ENCODE results near the gene SKIDA1.

SKIDA1 gene

GRCh38 chr10:21529032-21529910 lies 3.8 kb upstream of the SKIDA1 start:
- DNase-seq (ENCODE audit: low read depth in 2 of 2) = no peak

- DNase-seq (ENCODE audit: low read depth in 2 of 2) = no peak
Measured at GRCh38 chr10:21528236-21529031, 3.0 kb upstream of the SKIDA1 start.

GRCh38 chr10:21527598-21528235 lies 2.2 kb upstream of the SKIDA1 start:
- no peak for DNase-seq (ENCODE audit: low read depth in 2 of 2)

GRCh38 chr10:21526860-21527597 lies 1.5 kb upstream of the SKIDA1 start:
- DNase-seq (ENCODE audit: low read depth in 2 of 2) = peak in 1 of 2 donors; percentile 39

GRCh38 chr10:21526188-21526859 lies 842 bp upstream of the SKIDA1 start:
- DNase-seq (ENCODE audit: low read depth in 2 of 2) = peak in 1 of 2 donors; percentile 58

- no peak for DNase-seq (ENCODE audit: low read depth in 2 of 2)
Measured at GRCh38 chr10:21524526-21525366, 736 bp downstream of the SKIDA1 start.

GRCh38 chr10:21524131-21524525 lies 1.4 kb downstream of the SKIDA1 start:
- DNase-seq (ENCODE audit: low read depth in 2 of 2) = no peak

GRCh38 chr10:21523557-21524008 lies 1.9 kb downstream of the SKIDA1 start:
- no peak for DNase-seq (ENCODE audit: low read depth in 2 of 2)

GRCh38 chr10:21522631-21523406 lies 2.7 kb downstream of the SKIDA1 start:
- DNase-seq (ENCODE audit: low read depth in 2 of 2) = no peak

- DNase-seq (ENCODE audit: low read depth in 2 of 2) = no peak
Measured at GRCh38 chr10:21521751-21522533, 3.5 kb downstream of the SKIDA1 start.

GRCh38 chr10:21520949-21521348 lies 4.5 kb downstream of the SKIDA1 start:
- no peak for DNase-seq (ENCODE audit: low read depth in 2 of 2)

- no peak for DNase-seq (ENCODE audit: low read depth in 2 of 2)
Measured at GRCh38 chr10:21520509-21520908, 5.0 kb downstream of the SKIDA1 start.

GRCh38 chr10:21519941-21520436 lies 5.5 kb downstream of the SKIDA1 start:
- no peak for DNase-seq (ENCODE audit: low read depth in 2 of 2)

GRCh38 chr10:21519397-21519933 lies 6.0 kb downstream of the SKIDA1 start:
- no peak for DNase-seq (ENCODE audit: low read depth in 2 of 2)

GRCh38 chr10:21518641-21519396 lies 6.7 kb downstream of the SKIDA1 start:
- no peak for DNase-seq (ENCODE audit: low read depth in 2 of 2)

GRCh38 chr10:21518149-21518640 lies 7.3 kb downstream of the SKIDA1 start:
- DNase-seq (ENCODE audit: low read depth in 2 of 2) = no peak

Measured in stimulated activated CD4-positive, alpha-beta T cell treated with anti-CD3 and anti-CD28 coated beads, Interleukin-1b, Interleukin-23, amount 100 ng/mL, for 4 hours (primary cell).